ENCODE results near the gene SPON1.

The SPON1 gene

GRCh38 chr11:13962562-13963168 is at the start of gene SPON1:
TSS of gene SPON1 (plus strand) at chr11:13962723. CDS start at chr11:13962905, 182 bp downstream.
- no peak for TF ChIP-seq CTCF (conservative IDR thresholded peaks at IDR 0.05)
- no peak within 1 kb of the TSS for H3K27ac ChIP-seq

GRCh38 chr11:13917264-13917663 is 45.3 kb upstream of the SPON1 start:
- no peak overlapping the region for H3K27ac ChIP-seq
- no peak for TF ChIP-seq CTCF (conservative IDR thresholded peaks at IDR 0.05)

DNA sequence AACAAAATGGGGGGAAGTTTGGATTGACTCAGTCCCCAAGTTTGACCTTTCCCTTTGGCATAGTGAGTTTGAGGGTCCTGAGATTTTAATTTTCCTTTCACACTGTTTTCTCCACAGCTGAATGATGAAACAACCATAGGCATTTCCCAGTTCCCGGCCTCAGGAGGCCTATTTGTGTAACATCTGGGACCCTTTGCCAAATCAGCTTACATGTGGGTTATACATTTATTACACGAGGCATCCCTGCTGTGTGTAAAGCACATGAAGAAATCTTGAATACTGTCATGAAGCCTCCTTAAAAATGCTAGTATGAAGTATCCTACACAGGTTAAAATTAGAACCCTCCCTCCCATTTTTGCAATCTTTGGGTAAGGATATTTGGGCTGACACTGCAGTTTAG is 44.6 kb upstream of the SPON1 start:
- TF ChIP-seq CTCF (conservative IDR thresholded peaks at IDR 0.05): no peak
- no peak overlapping the region for H3K27ac ChIP-seq

DNA sequence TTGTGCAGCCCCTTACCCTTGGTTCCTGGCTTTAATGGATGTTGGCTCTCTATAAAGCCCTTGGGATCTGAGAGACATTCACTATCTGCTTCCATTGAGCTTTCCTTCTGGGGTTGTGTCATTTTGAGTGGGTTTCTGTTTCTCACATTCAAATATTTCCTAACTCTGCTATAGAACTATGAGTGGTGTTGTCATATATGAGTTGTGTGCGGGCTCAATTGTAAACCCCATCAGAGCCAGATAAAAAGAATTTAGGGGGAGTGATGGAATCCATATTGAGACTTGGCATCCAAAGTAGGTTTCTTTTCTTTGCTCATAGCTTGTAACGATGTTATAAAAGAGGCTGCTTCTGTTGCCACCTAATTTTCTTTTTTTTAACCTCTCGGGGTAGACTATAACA is 41.8 kb upstream of the SPON1 start:
- H3K27ac ChIP-seq: no peak overlapping the region
- no peak for TF ChIP-seq CTCF (conservative IDR thresholded peaks at IDR 0.05)

DNA sequence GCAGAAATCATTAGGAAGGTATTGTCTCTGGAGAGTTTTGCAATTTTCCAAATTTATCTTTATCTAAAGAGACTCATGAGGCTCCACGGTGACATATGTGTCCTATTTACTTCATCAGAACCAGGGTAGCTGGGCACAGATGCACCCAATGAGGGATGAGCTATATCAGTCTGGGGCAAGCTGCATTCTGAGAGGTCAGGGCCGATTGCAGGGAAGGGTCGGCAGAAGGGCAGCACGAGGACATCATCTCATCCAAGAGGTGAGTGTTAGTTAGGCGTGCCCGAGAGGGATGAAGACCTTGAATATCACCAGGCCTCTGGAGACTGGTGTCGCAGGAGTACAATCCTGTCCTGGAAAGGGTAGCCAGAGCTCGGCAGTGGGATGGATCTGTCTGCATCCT is 41.0 kb upstream of the SPON1 start:
- no peak overlapping the region for H3K27ac ChIP-seq
- TF ChIP-seq CTCF (conservative IDR thresholded peaks at IDR 0.05): no peak

DNA sequence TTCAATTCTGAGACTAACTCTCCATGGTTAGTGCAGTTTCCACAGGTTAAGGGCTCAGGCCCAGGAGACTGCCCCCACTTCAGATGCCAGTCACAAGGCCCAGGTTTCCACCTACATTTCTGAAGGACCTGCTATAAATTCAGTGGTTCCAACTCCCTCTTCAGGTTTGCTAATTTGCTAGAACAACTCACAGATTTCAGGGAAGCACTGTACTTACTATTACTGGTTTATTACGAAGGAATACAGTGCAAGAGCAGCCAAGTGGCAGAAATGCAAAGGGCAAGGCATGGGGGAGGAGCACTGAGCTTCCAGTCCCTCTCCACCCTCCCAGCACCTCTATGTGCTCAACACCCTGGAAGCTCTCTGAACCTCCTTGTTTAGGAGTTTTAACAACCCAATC is 39.3 kb upstream of the SPON1 start:
- TF ChIP-seq CTCF (conservative IDR thresholded peaks at IDR 0.05): no peak
- H3K27ac ChIP-seq: no peak overlapping the region

DNA sequence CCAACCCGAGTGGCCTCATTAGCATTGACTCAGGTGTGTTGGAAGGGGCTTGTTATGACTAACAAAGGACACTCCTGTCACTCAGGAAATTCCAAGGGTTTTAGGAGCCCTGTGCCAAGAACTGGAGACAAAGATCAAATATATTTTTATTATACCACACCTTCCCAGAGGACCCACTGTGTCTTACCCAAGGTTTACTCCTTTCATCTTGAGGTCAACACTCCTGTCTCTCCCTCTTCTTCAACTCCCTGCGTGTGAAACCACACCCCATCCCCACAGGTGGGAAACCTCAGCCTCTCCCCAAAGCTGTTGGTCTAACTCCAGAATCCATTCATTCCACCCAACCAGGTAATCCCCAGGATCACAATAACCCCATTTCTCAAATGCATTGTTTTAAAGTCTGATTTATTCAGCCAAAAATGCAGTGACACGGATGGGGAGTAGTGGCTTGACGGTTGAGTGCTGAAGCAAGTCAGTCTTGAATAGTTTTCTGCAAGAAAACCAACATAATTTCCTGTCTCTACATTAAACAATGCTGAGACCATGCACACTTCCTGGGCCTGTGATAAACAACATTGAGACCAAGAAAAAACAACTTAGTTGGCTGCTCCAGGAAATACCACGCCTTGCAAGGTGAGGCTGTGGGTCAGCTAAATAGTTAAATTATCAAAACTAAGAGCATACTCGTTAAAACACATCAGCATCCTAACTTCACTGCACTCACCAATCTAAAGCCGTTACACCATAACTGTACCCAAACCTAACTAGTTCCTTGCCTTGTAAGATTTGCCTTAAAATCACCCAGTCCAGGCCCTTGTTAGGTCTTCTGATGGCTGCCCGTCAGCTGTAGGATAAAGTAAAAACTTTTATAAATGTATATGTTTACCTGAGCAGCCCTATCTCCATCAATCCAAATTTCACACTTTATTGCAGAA is 38.5 kb upstream of the SPON1 start:
- TF ChIP-seq CTCF (conservative IDR thresholded peaks at IDR 0.05): no peak
- H3K27ac ChIP-seq: no peak overlapping the region

All from VCaP (cell line).